Measurements from ENCODE around the gene WNT2B.

DNA sequence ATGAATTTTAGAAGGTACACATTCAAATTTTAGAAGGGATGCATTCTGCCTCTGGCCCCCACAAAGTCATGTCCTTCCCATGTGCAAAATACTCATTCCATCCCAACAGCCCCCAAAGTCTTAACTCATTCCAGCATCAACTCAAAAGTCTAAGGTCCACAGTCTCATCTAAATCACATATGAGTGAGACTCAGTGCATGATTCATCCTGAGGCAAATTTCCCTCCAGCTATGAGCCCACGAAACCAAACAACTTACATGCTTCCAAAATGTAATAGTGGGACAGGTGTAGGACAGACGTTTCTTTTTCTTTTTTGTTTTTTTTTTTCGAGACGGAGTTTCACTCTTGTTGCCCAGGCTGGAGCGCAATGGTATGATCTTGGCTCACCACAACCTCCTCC lies 12.5 kb upstream of the WNT2B start:
- TF ChIP-seq, protein P1, sequence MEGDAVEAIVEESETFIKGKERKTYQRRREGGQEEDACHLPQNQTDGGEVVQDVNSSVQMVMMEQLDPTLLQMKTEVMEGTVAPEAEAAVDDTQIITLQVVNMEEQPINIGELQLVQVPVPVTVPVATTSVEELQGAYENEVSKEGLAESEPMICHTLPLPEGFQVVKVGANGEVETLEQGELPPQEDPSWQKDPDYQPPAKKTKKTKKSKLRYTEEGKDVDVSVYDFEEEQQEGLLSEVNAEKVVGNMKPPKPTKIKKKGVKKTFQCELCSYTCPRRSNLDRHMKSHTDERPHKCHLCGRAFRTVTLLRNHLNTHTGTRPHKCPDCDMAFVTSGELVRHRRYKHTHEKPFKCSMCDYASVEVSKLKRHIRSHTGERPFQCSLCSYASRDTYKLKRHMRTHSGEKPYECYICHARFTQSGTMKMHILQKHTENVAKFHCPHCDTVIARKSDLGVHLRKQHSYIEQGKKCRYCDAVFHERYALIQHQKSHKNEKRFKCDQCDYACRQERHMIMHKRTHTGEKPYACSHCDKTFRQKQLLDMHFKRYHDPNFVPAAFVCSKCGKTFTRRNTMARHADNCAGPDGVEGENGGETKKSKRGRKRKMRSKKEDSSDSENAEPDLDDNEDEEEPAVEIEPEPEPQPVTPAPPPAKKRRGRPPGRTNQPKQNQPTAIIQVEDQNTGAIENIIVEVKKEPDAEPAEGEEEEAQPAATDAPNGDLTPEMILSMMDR (IDR thresholded peaks at IDR 0.05) = no peak
- TF ChIP-seq EZH2 (IDR thresholded peaks at IDR 0.05; ENCODE audit: borderline replicate concordance, insufficient read depth, low read depth, low read length, poor library complexity, severe bottlenecking) = no peak
